NCI-H1105 treated with DMSO at 0.1 percent for 48 hours (cell line): ENCODE results near the gene PIK3R2.
"Not testable (repeated sequence)": the region's sequence is repeated elsewhere in the genome, so short reads cannot be mapped to it uniquely, and the experiment has no call there.

Experiments
- DNase-seq: peaks from one replicate; lab custom pipeline; 2025; lab: John Stamatoyannopoulos, UW

Gene PIK3R2

DNA sequence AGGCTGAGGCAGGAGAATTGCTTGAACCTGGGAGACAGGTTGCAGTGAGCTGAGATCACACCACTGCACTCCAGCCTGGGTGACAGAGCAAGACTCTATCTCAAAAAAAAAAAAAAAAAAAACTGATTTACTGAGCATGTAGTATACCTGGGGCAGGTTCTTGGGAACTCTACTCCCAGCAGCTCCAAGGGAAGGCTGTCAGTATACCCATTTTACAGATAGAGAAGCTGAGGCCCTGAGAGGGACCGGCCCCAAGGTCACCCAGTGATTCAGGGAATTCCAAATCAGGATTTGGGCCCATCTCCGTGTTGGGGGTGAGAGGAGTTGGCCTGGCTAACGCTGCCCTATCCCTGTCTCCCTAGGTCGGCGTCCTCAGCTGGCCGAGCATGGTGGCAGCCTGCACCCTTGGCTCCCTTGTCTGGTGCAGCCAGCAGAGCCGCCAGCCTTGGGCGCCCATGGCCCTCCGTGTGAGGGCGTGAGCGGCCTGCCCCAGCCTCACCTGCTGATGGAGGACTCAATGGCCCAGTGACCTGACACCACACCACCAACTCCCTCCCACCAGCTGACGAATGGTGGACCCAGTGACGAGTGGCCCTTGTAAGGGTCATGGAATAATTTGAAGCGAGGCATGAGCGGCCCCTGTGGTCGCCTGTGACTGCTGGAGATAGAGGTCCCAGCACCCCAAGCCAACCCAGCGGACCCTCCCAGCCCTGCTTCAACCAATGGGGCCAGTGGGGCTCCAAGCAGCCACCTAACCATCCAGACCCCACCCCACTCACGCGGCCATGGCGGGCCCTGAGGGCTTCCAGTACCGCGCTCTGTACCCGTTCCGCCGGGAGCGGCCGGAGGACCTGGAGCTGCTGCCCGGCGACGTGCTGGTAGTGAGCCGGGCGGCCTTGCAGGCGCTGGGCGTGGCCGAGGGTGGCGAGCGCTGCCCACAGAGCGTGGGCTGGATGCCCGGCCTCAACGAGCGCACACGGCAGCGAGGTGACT lies 2.4 kb downstream of the PIK3R2 start:
- no peak for DNase-seq

DNA sequence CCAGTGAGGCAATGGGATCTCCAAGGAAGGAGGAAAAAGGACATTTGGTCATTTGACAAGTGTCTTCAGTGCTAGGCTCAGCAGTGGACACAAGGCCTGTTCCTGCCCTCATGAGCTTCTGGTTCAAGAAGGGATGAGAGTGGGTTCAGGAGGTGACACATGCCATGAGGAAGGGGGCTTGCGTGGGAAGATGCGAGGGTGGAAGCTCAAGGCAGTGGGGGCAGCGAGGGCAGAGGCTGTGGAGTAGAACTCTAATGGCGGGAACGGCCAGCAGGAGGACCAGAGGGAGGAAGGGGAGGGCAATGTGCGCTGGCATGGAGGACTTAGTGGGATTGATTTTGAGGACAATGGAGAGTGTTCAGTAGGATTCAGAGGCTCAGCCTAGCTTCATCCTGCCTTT lies 3.3 kb downstream of the PIK3R2 start:
- DNase-seq = no peak

DNA sequence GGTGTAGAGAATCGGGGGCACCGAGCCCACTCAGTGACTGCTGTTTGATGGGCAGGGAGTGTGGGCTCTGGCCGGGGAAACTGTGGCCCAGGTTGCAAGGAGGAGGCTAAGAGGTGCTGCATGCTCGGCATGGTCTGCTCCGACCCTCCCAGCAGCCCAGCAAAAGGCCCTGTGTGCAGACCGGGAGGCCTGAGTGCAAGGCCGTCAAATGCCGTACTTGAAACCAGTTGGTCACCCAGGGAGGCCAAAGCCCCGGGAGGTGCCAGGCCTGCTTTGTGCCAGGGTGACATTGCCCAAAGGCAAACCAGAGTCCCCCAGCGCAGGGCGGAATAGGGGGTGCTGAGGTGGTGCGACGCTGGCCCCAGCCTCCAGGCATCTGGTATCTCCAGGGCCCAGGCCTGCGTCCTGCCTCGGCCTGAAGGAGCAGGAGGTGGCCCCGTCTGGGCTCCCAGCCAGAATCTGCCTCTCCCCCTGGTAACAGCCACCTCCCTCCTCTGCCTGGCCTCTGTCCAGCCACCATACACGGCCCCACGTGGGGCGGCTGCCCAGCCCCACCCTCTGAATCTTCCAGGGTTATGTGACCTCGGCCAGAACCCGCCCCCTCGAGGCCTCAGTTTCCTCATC lies 4.0 kb downstream of the PIK3R2 start:
- DNase-seq = peak; percentile 93

DNA sequence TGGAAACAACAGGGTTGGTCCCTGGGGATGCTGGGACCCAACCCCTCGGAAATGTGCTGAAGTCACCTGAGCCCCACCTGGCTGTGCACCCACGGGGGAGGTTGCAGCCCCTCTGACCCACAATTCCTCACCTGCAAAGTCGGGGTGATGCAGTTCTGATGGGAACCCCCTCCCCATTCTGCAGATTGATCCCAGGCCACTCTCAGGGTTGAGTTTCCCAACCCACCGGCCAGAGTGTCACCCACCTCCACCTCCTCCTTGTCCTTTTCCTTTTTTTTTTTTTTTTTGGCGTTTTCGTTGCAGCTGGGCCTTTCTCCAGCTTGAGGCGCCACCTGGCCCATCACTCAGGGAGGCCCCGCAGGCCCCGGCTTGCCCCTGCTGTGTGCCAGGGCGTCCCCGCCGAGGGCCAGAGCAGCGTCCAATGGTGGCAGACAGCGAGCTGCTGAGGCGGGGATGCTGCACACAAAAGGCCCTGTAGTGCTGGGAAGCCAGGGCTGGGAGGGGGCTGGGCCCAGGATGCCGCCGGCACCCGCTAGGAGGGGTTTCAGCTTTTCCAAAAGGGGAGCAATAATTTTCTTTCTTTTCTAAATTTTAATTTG lies 4.6 kb downstream of the PIK3R2 start:
- peak; percentile 96 for DNase-seq

DNA sequence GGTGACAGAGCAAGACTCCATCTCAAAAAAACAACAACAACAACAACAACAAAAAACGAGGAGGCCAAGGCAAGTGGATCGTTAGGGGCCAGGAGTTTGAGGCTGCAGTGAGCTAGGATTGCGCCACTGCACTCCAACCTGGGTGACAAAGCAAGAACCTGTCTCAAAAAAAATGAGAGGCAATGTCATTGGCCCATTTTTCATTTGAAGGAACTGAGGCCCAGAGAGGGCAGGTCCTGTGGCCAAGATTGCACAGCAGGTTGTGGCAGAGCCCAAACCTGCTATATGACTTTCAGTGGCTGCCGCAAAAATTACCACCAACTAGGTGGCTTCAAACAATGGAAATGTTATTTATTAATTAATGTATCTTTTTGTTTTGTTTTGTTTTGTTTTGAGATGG lies 5.5 kb downstream of the PIK3R2 start:
- no peak for DNase-seq

DNA sequence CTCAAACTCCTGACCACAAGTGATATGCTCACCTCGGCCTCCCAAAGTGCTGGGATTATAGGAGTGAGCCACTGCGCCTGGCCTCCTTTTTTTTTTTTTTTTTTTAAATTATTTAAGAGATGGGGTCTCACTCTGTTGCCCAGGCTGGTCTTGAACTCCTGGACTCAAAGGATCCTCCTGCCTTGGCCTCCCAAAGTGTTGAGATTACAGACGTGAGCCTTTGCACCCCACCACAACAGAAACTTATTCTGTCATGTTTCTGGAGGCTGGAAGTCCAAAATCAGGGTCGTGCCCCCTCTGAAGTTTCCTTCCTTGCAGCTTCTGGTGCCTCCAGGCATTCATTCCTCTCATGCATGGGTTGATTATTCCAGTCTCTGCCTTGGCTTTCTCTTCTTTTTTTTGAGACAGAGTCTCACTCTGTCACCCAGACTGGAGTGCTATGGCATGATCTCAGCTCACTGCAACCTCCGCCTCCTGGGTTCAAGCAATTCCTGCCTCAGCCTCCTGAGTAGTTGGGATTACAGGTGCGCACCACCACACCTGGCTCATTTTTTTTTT lies 6.2 kb downstream of the PIK3R2 start:
- not testable (repeated sequence) for DNase-seq

DNA sequence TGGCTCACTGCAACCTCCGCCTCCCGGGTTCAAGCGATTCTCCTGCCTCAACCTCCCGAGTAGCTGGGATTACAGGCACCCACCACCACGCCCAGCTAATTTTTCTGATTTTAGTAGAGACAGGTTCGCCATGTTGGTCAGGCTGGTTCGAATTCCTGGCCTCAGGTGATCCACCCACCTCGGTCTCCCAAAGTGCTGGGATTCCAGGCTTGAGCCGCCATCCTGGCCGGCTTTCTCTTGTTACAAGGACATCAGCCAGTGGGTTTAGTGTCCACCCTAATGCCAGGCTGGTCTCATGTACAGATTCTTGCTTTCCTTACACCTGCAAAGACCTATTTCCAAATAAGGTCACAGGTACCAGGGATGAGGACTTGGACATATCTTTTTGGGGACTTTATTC lies 6.8 kb downstream of the PIK3R2 start:
- no peak for DNase-seq

DNA sequence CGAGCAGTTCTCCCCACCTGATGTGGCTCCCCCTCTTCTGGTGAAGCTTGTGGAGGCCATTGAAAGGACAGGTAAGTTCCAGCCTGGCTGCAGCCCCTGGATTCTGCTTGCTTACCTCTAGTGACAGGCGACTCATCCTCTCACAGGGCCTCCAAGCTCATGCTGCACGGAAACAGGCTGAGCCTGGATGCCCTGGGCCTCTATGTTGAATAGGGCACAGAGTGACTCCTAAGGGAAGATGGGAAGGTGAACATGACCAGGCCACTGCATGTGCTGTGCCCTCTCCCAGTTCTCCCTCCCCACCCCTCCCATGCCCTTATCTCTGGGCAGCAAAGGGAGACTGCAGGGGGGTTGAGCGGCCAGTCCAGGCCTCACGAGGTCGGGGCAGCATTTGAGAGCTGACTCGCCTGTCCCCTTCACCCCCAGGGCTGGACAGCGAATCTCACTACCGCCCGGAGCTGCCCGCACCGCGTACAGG lies 7.6 kb downstream of the PIK3R2 start:
- DNase-seq = no peak

DNA sequence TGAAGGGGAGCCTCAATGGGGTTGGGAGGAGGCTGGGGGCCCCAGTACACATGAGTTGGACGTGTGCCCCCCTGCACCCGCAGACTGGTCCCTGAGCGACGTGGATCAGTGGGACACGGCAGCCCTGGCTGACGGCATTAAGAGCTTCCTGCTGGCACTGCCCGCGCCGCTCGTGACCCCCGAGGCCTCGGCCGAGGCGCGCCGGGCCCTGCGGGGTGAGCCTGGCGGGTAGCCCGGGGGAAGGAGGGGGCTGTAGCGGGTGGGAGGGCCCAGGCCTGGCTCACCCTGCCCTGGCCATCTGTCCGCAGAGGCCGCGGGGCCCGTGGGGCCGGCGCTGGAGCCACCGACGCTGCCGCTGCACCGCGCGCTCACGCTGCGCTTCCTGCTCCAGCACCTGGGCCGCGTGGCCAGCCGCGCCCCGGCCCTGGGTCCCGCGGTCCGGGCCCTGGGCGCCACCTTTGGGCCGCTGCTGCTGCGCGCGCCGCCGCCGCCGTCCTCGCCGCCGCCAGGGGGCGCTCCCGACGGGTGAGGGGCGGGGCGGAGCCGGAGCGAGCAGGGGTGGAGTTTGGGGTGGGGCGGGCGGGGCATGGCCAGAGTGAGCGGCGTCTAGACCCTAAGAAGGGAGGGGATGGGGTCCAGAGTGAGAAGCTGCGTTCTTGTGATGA lies 8.1 kb downstream of the PIK3R2 start:
- DNase-seq = peak; percentile 52

DNA sequence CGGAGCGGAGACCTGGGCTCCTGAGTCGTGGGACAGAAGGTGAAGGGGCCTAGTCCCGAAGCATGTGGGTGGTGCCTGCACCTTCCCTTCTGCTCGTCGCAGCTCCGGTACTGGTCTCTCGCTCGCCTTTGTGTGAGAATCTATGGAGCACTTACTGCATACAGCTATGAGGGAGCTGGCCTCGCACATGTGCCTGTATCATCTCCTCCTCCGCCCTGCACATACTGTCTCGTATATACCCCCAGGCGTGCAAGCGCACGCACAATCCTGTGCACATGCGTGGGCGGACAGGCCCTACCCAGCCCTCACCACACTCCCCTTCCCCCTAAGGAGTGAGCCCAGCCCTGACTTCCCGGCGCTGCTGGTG lies 8.7 kb downstream of the PIK3R2 start:
- no peak for DNase-seq

DNA sequence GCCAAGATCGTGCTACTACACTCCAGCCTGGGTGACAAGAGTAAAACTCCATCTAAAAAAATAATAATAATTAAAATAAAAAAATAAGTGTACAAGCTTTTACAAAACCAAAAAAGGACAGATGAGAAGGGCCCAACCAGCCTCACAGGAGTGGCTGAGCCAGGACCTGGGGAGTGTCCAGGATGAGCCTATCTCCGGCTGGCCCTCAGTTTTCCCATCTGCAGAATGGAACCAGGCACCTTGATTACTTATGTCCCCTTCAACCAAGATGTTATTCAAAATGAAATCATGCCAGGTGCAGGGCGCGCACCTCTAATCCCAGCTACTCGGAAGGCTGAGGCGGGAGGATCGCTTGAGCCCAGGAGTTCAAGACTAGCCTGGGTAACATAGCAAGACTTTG lies 11.1 kb downstream of the PIK3R2 start:
- DNase-seq = no peak

DNA sequence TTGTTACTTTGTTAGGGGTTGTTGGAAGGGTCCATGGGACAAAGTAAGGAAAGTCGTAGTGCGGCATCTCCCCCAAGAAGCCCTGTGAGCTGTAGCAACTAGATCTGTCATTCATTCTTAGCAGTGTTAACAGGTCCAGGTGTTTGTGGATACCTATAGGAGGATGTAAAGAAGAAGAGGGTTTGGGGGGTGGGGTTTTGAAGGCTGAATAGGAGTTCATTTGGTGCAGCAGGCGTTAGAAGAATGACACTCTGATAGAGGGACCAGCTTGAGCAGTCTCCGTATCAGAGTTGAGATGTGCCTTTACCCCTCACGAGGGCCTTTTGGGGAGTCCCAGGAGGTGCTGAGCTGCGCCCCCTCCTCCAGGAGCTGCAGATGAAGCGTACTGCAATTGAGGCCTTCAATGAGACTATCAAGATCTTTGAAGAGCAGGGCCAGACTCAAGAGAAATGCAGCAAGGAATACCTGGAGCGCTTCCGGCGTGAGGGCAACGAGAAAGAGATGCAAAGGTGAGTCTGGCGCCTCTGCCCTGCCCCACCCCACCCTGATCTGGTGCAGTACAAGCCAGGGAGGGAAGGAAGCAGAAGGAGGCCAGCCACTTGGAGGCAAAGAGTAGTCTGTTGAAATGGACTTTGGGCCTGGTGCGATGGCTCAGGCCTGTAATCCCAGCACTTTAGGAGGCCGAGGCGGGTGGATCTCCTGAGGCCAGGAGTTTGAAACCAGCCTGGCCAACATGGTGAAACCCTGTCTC lies 13.0 kb downstream of the PIK3R2 start:
- DNase-seq = no peak

DNA sequence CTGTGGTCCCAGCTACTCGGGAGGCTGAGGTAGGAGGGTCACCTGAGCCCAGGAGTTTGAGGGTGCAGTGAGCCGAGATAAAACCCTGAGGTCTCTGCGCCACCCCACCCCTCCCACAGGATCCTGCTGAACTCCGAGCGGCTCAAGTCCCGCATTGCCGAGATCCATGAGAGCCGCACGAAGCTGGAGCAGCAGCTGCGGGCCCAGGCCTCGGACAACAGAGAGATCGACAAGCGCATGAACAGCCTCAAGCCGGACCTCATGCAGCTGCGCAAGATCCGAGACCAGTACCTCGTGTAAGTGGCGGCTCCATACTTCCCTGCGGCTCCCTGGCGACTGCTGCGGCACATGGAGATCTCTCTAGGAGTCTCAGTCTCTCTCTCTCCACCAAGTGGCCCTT lies 14.0 kb downstream of the PIK3R2 start:
- DNase-seq = no peak

DNA sequence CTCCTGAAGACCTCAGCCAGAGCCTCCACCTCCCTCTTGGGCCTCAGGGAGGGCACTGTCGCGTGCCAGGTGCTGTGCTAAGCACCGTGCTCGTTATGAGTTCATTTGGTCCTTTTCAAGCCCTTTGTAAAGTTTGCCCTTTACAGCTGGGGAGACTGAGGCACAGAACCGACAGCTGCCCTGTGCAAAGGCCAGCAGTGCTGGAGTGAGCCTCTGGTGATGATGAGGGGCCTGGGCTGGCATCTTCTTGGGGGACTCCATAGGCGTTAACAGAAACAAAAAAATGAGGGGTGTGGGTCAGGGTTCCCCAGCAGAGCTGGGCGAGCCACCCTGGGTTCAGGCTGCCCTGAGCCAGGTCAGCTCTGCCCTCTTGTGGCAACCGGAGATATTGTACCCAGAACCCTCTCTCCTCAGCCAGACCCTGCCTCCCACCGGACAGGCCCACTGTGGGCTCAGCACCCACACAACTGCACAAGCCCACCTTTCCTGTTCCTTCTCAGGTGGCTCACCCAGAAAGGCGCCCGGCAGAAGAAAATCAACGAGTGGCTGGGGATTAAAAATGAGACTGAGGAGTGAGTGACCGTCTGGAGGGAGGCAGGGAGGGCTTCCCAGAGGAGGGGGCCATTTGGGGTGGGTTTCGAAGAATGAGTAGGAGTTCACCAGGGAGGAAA lies 15.1 kb downstream of the PIK3R2 start:
- no peak for DNase-seq

DNA sequence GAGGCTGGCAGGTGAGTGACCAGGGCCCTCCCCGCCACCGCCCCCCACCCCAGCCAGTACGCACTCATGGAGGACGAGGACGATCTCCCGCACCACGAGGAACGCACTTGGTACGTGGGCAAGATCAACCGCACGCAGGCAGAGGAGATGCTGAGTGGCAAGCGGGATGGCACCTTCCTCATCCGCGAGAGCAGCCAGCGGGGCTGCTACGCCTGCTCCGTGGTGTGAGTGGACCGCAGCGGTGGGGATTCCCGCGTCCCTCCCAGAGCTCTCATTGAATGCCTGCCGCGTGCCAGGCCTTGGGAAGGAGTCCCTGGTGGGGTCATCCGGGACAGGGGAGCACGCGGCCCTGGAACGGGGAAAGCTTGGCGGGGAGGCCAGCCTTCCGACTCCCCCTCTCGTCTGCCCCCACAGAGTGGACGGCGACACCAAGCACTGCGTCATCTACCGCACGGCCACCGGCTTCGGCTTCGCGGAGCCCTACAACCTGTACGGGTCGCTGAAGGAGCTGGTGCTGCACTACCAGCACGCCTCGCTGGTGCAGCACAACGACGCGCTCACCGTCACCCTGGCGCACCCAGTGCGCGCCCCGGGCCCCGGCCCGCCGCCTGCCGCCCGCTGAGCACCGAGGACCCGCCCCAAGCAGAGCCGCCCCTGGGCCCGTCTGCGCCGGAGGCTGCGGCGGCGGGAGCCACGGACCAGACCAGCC lies 15.9 kb downstream of the PIK3R2 start:
- DNase-seq = no peak

DNA sequence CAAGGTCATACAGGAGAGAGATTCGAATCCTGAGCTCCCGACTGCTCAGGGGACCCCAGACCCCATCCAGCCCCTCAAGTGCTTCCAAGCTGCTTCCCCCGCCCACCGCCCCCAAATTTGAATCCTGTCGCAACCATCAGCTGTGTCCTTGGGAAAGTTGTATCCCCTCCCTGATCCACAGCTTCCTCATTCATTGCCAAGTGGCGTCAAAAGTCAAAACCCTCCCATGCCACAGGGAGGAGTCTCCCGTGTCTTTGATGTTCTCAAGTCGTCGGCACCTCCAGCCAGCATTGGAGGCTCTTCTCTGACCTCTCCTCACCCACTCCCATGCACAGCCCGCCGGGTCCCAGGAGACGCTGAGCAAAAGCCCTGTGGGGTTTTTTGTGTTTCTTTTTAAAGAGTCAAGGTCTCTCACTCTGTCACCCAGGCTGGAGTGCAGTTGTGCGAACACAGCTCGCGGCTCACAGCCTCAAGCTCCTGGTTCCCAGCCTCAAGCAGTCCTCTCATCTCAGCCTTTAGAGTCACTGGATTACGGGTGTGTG lies 17.8 kb downstream of the PIK3R2 start:
- no peak for DNase-seq

DNA sequence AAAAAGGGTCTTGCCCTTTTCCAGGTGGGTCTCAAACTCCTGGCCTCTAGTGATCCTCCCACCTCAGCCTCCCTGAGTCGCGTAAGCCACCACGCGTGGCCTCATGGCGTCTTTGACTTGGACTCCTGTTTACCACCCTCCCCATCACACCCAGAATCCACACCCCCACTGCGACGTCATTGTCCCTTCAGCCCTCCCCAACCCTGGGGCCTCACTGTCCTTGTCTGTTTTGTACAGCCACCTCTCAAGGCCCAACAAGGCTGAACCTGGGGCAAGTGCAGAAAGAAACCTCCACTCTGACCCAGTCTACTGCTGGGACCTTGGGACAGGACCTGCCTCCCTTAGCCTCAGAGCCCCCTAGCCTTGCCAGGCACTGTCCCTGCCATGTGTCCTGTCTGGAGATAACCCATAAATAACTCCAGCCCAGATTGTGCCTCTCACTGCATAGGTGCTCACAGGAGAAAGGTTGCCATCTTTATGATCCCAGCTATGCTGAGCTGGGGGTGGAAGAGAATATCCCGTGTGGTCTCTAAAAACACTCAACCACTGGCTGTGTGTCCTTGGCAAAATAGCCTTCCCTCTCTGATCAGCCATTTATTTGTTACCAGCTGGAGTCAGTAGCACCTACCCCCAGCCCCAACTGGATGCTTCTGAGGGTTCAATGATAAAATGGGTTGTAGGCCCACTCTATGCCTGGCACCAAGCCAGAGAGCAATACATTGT lies 18.8 kb downstream of the PIK3R2 start:
- DNase-seq = no peak

DNA sequence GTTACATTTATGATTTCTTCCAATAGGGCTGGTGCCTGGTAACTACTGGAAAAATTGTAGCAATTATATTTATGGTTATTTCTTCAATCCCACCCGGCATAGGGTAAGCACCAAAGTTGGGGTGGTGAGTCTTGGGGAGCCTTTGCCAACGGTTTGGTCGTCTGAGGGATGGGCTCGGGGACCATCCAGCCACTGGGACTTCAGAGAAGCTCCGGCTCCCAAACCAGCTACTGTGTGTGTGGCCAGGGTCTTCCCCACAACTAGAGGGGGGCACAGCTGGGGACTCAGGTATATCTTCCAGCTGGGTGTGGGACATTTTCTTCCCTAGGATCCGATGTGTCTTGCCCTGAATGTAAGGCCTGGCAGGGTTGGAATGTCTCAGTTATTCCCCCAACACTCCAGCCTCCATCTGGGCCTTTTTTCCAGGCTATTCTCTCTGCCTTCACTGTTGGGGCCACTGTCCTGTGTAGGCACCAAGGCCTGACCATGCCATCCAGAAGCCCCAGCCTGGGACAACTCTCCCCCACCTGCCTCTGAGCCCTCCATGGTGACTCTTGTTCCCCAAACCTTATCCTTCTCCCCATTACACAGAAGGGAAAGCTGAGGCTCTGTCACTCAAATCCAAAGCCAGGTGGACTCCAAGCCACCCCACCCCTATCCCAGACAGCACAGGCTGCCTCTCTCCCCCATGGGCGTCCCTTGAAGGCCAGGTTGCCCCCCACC lies 19.5 kb downstream of the PIK3R2 start:
- no peak for DNase-seq
